Upper lobe of right lung (tissue), 1 donor: Measurements from ENCODE around the gene FAM177B. TPM values are rescaled to one million over a fixed set of nuclear protein-coding genes. Genes with fewer than 3 reads are reported as not detected.

ENCODE experiments used
- ATAC-seq: fragments of 200-7000 bp; cut with Tn5 transposase; one replicate; pipeline ENCODE4 v1.9.1; 2020; ENCODE audit warnings: mild to moderate bottlenecking, moderate library complexity
- DNase-seq: peaks from one replicate; pipeline ENCODE4 v3.0.0-alpha.2; 2020
- H3K27ac ChIP-seq: fragments of 200-600 bp; one replicate; pipeline ENCODE4 v1.8.0; 2022
- H3K27me3 ChIP-seq: fragments of 200-600 bp; one replicate; pipeline ENCODE4 v1.8.0; 2022; ENCODE audit warnings: mild to moderate bottlenecking
- H3K36me3 ChIP-seq: fragments of 200-600 bp; one replicate; pipeline ENCODE4 v1.8.0; 2022
- H3K4me1 ChIP-seq: fragments of 200-600 bp; one replicate; pipeline ENCODE4 v1.8.0; 2022
- H3K4me3 ChIP-seq: fragments of 200-600 bp; one replicate; pipeline ENCODE4 v1.8.0; 2022; ENCODE audit warnings: mild to moderate bottlenecking
- H3K9me3 ChIP-seq: fragments of 200-600 bp; one replicate; pipeline ENCODE4 v1.8.0; 2022
- CTCF ChIP-seq: fragments of 200-600 bp; IDR thresholded peaks from one replicate; pipeline ENCODE4 v1.8.0; 2022; ENCODE audit warnings: antibody characterized with exemption
- intact Hi-C: fragments of 100-400 bp; cut with DNase I; formaldehyde crosslinking; loops from one replicate; pipeline ENCODE4 v1.11.0; 2022
- total RNA-seq: library from RNA; stranded (reverse); fragmentation: NEBNext Ultra II Directional; extraction: Animal tissue kit (Norgen Biotek cat#: 25700); gene quantifications from one replicate; pipeline ENCODE4 v1.2.1, GENCODE V29; 2021
- donor health status: DM: no; HTN: yes; CAD: no; lungs with severe emphysema.

FAM177B gene
- total RNA-seq, 1 donor from 2014 or later, result 0.20 TPM

- Histone ChIP-seq H3K27me3 (no peaks in the 10 kb centered on the region), H3K27ac (no peak overlapping the region), H3K36me3 (no peaks in the 10 kb centered on the region), H3K4me1 (no peaks in the 10 kb centered on the region), H3K4me3 (no peak overlapping the region), H3K9me3 (no peaks in the 10 kb centered on the region)
- no peak for TF ChIP-seq CTCF
- intact Hi-C loops, result no loop called here
- DNase-seq (no peak), ATAC-seq (no peak)
Observed at GRCh38 chr1:222749927-222750326, 12.9 kb downstream of the FAM177B start.

- Histone ChIP-seq H3K27me3 (no peaks in the 10 kb centered on the region), H3K27ac (no peak overlapping the region), H3K4me3 (no peak overlapping the region), H3K4me1 (no peaks in the 10 kb centered on the region), H3K36me3 (no peaks in the 10 kb centered on the region), H3K9me3 (no peaks in the 10 kb centered on the region)
- no peak for TF ChIP-seq CTCF
- ATAC-seq, result peak; percentile 22
- intact Hi-C loops, result no loop called here
- DNase-seq, result no peak
Observed at GRCh38 chr1:222750651-222751050, 13.6 kb downstream of the FAM177B start.

- DNase-seq (no peak), ATAC-seq (no peak)
- no peaks in the 10 kb centered on the region for H3K9me3 ChIP-seq
- TF ChIP-seq CTCF, result no peak
- no peak overlapping the region for H3K4me3 ChIP-seq
- intact Hi-C loops, result no loop called here
- H3K4me1 ChIP-seq, result no peaks in the 10 kb centered on the region
- H3K27ac ChIP-seq, result no peak overlapping the region
- no peaks in the 10 kb centered on the region for H3K36me3 ChIP-seq
- H3K27me3 ChIP-seq, result no peaks in the 10 kb centered on the region
Observed at GRCh38 chr1:222751255-222751654, 14.3 kb downstream of the FAM177B start.

- intact Hi-C loops, result no loop called here
- no peak for TF ChIP-seq CTCF
- no peak overlapping the region for H3K4me3 ChIP-seq
- H3K27me3 ChIP-seq, result no peaks in the 10 kb centered on the region
- DNase-seq (peak; percentile 70), ATAC-seq (peak; percentile 91)
- no peaks in the 10 kb centered on the region for H3K9me3 ChIP-seq
- H3K36me3 ChIP-seq, result no peaks in the 10 kb centered on the region
- H3K27ac ChIP-seq, result no peak overlapping the region
- no peaks in the 10 kb centered on the region for H3K4me1 ChIP-seq
Observed at GRCh38 chr1:222754366-222755139, 17.6 kb downstream of the FAM177B start.

- ATAC-seq (peak; percentile 28), DNase-seq (no peak)
- no peaks in the 10 kb centered on the region for H3K9me3 ChIP-seq
- intact Hi-C loops, result no loop called here
- H3K4me3 ChIP-seq, result no peak overlapping the region
- H3K27ac ChIP-seq, result peak overlapping the region; percentile 12
- H3K36me3 ChIP-seq, result no peaks in the 10 kb centered on the region
- H3K4me1 ChIP-seq, result no peaks in the 10 kb centered on the region
- no peak for TF ChIP-seq CTCF
- H3K27me3 ChIP-seq, result no peaks in the 10 kb centered on the region
Observed at GRCh38 chr1:222757646-222758268, 20.8 kb downstream of the FAM177B start.
